Measurements from ENCODE around the gene CEP44. TPM values are rescaled to one million over a fixed set of nuclear protein-coding genes. Genes with fewer than 3 reads are reported as not detected.
"Not testable (repeated sequence)": the region's sequence is repeated elsewhere in the genome, so short reads cannot be mapped to it uniquely, and the experiment has no call there.

CEP44 gene
- total RNA-seq (2014; rRNA removed; shearing (Covaris generic); ENCODE audit: low replicate concordance): 8.9 and 11.5 TPM in 2 replicates

GRCh38 chr4:174283507-174284471, at the start of gene CEP44, which contains the start of gene FBXO8:
CEP44 (plus strand) TSS chr4:174283911; CDS start chr4:174299122, 15,211 bp downstream.
FBXO8 (minus strand) TSS chr4:174283667; CDS start chr4:174263092, 20,575 bp downstream.
- in situ Hi-C loops (cut with HindIII; ENCODE audit: low pct_unique_long_range_greater_than_20kb, low sequenced_read_pairs): no loop called here
- peak; percentile 82 for DNase-seq (ENCODE audit: low read depth)

GRCh38 chr4:174236359-174236758, 47.4 kb upstream of the CEP44 start:
- in situ Hi-C loops (cut with HindIII; ENCODE audit: low pct_unique_long_range_greater_than_20kb, low sequenced_read_pairs): no loop called here
- DNase-seq (ENCODE audit: low read depth): no peak

- in situ Hi-C loops (cut with HindIII; ENCODE audit: low pct_unique_long_range_greater_than_20kb, low sequenced_read_pairs): no loop called here
- DNase-seq (ENCODE audit: low read depth): no peak
Observed at GRCh38 chr4:174241162-174241561, 42.5 kb upstream of the CEP44 start.

GRCh38 chr4:174244441-174244840, 39.3 kb upstream of the CEP44 start:
- DNase-seq (ENCODE audit: low read depth): no peak
- in situ Hi-C loops (cut with HindIII; ENCODE audit: low pct_unique_long_range_greater_than_20kb, low sequenced_read_pairs): no loop called here

GRCh38 chr4:174245714-174246113, 38.0 kb upstream of the CEP44 start:
- in situ Hi-C loops (cut with HindIII; ENCODE audit: low pct_unique_long_range_greater_than_20kb, low sequenced_read_pairs): no loop called here
- DNase-seq (ENCODE audit: low read depth): no peak

- in situ Hi-C loops (cut with HindIII; ENCODE audit: low pct_unique_long_range_greater_than_20kb, low sequenced_read_pairs): no loop called here
Observed at GRCh38 chr4:174248407-174248806, 35.3 kb upstream of the CEP44 start.

GRCh38 chr4:174252412-174252811, 31.3 kb upstream of the CEP44 start:
- in situ Hi-C loops (cut with HindIII; ENCODE audit: low pct_unique_long_range_greater_than_20kb, low sequenced_read_pairs): no loop called here
- DNase-seq (ENCODE audit: low read depth): no peak

More at GRCh38 chr4:174248407-174248806, 35.3 kb upstream of the CEP44 start:
- DNase-seq (ENCODE audit: low read depth): no peak

- in situ Hi-C loops (cut with HindIII; ENCODE audit: low pct_unique_long_range_greater_than_20kb, low sequenced_read_pairs): no loop called here
- no peak for DNase-seq (ENCODE audit: low read depth)
Observed at GRCh38 chr4:174254613-174255012, 29.1 kb upstream of the CEP44 start.

- in situ Hi-C loops (cut with HindIII; ENCODE audit: low pct_unique_long_range_greater_than_20kb, low sequenced_read_pairs): no loop called here
Observed at GRCh38 chr4:174255374-174255773, 28.3 kb upstream of the CEP44 start.

GRCh38 chr4:174255786-174256185, 27.9 kb upstream of the CEP44 start:
- no peak for DNase-seq (ENCODE audit: low read depth)
- in situ Hi-C loops (cut with HindIII; ENCODE audit: low pct_unique_long_range_greater_than_20kb, low sequenced_read_pairs): no loop called here

More at GRCh38 chr4:174255374-174255773, 28.3 kb upstream of the CEP44 start:
- no peak for DNase-seq (ENCODE audit: low read depth)

- in situ Hi-C loops (cut with HindIII; ENCODE audit: low pct_unique_long_range_greater_than_20kb, low sequenced_read_pairs): no loop called here
- DNase-seq (ENCODE audit: low read depth): no peak
Observed at GRCh38 chr4:174256277-174256713, 27.4 kb upstream of the CEP44 start.

- in situ Hi-C loops (cut with HindIII; ENCODE audit: low pct_unique_long_range_greater_than_20kb, low sequenced_read_pairs): no loop called here
Observed at GRCh38 chr4:174259580-174259979, 24.1 kb upstream of the CEP44 start.

GRCh38 chr4:174260099-174260498, 23.6 kb upstream of the CEP44 start:
- DNase-seq (ENCODE audit: low read depth): peak; percentile 49
- in situ Hi-C loops (cut with HindIII; ENCODE audit: low pct_unique_long_range_greater_than_20kb, low sequenced_read_pairs): no loop called here

More at GRCh38 chr4:174259580-174259979, 24.1 kb upstream of the CEP44 start:
- no peak for DNase-seq (ENCODE audit: low read depth)

GRCh38 chr4:174261432-174261831, 22.3 kb upstream of the CEP44 start:
- DNase-seq (ENCODE audit: low read depth); in situ Hi-C loops (cut with HindIII; ENCODE audit: low pct_unique_long_range_greater_than_20kb, low sequenced_read_pairs): not testable (repeated sequence)

- no peak for DNase-seq (ENCODE audit: low read depth)
- in situ Hi-C loops (cut with HindIII; ENCODE audit: low pct_unique_long_range_greater_than_20kb, low sequenced_read_pairs): no loop called here
Observed at GRCh38 chr4:174262624-174263444, 20.9 kb upstream of the CEP44 start.

GRCh38 chr4:174263445-174263736, 20.3 kb upstream of the CEP44 start:
- DNase-seq (ENCODE audit: low read depth): no peak
- in situ Hi-C loops (cut with HindIII; ENCODE audit: low pct_unique_long_range_greater_than_20kb, low sequenced_read_pairs): no loop called here

- in situ Hi-C loops (cut with HindIII; ENCODE audit: low pct_unique_long_range_greater_than_20kb, low sequenced_read_pairs): no loop called here
- no peak for DNase-seq (ENCODE audit: low read depth)
Observed at GRCh38 chr4:174265916-174266315, 17.8 kb upstream of the CEP44 start.

GRCh38 chr4:174266416-174266815, 17.3 kb upstream of the CEP44 start:
- in situ Hi-C loops (cut with HindIII; ENCODE audit: low pct_unique_long_range_greater_than_20kb, low sequenced_read_pairs): no loop called here
- DNase-seq (ENCODE audit: low read depth): no peak

GRCh38 chr4:174273930-174274329, 9.8 kb upstream of the CEP44 start:
- in situ Hi-C loops (cut with HindIII; ENCODE audit: low pct_unique_long_range_greater_than_20kb, low sequenced_read_pairs): no loop called here
- DNase-seq (ENCODE audit: low read depth): no peak

Measured in Caki2 (cell line).